CD4-positive, alpha-beta T cell (primary cell): ENCODE results near the gene ADGRD2. TPM values are rescaled to one million over a fixed set of nuclear protein-coding genes. Genes with fewer than 3 reads are reported as not detected.

ENCODE experiments used
- ATAC-seq: fragments of 200-7000 bp; cut with Tn5 transposase; one replicate; pipeline ENCODE4 v1.10.0; 2022; ENCODE audit warnings: mild to moderate bottlenecking; ENCODE audit not compliant: poor library complexity
- CTCF ChIA-PET: fragments of 350-600 bp; sonication (Branson Sonifier 250); formaldehyde crosslinking; loops from one replicate; lab custom pipeline; 2021; ENCODE audit warnings: antibody characterized with exemption, inconsistent platforms; lab: Charles Lee
- POLR2A ChIA-PET: fragments of 350-600 bp; sonication (Branson Sonifier 250); formaldehyde crosslinking; loops from one replicate; lab custom pipeline; 2021; ENCODE audit warnings: antibody characterized with exemption, inconsistent platforms; lab: Charles Lee
- DNase-seq, 14 experiments: peaks; one replicate each; pipeline ENCODE4 v3.0.0-alpha.2; 2013 to 2020; ENCODE audit warnings: mixed read lengths in 2 of 14
- H3K27ac ChIP-seq, 2 donors: one replicate each; pipeline versions ENCODE4 v1.5.1 to v1.7.0; 2013; ENCODE audit warnings: low read length in 2 of 2, low read depth in 1 of 2, mild to moderate bottlenecking in 1 of 2
- H3K27me3 ChIP-seq, 2 experiments: 1 replicate in 1 of 2; 2 replicates in 1 of 2; pipeline versions ENCODE4 v1.6.1 to v1.7.0; 2013; ENCODE audit warnings: low read length in 2 of 2, control low read depth in 1 of 2, mild to moderate bottlenecking in 1 of 2, moderate library complexity in 1 of 2; ENCODE audit not compliant: insufficient read depth in 2 of 2, control insufficient read depth in 1 of 2
- H3K36me3 ChIP-seq: one replicate; pipeline ENCODE4 v1.6.1; 2013; ENCODE audit warnings: low read length, control low read depth; ENCODE audit not compliant: insufficient read depth
- H3K4me1 ChIP-seq: one replicate; pipeline ENCODE4 v1.6.1; 2013; ENCODE audit warnings: low read length, control low read depth; ENCODE audit not compliant: insufficient read depth
- H3K4me3 ChIP-seq: one replicate; pipeline ENCODE4 v1.5.1; 2013; ENCODE audit warnings: mild to moderate bottlenecking, low read length, moderate library complexity
- H3K9me3 ChIP-seq, 2 experiments: 1 replicate in 1 of 2; 2 replicates in 1 of 2; pipeline versions ENCODE4 v1.6.1 to v1.7.0; 2013; ENCODE audit warnings: low read length in 2 of 2, mild to moderate bottlenecking in 2 of 2, control low read depth in 1 of 2, moderate library complexity in 1 of 2; ENCODE audit not compliant: control insufficient read depth in 1 of 2, insufficient read depth in 1 of 2
- H3K27ac Mint-ChIP-seq: one replicate; pipeline ENCODE4 v1.8.0; 2020; ENCODE audit warnings: mixed read lengths
- H3K27me3 Mint-ChIP-seq: one replicate; pipeline ENCODE4 v1.8.0; 2021; ENCODE audit warnings: mixed read lengths
- H3K36me3 Mint-ChIP-seq: one replicate; pipeline ENCODE4 v1.8.0; 2021; ENCODE audit warnings: low read depth, mixed read lengths
- H3K4me1 Mint-ChIP-seq: one replicate; pipeline ENCODE4 v1.8.0; 2021; ENCODE audit warnings: low read depth, mixed read lengths
- H3K4me3 Mint-ChIP-seq: one replicate; pipeline ENCODE4 v1.8.0; 2020; ENCODE audit warnings: mild to moderate bottlenecking, mixed read lengths
- H3K9me3 Mint-ChIP-seq: one replicate; pipeline ENCODE4 v1.8.0; 2020; ENCODE audit warnings: mixed read lengths
- intact Hi-C, 2 experiments: fragments of 100-400 bp; cut with DNase I in 1 of 2; cut with micrococcal nuclease in 1 of 2; formaldehyde crosslinking; loops; one replicate each; pipeline versions ENCODE4 v1.15.1 to v1.9.0; 2023 to 2025; cut with DNase I, micrococcal nuclease
- total RNA-seq, 174 experiments: library from RNA in 2 of 174; stranded (reverse) in 2 of 174; gene quantifications; one replicate each; pipeline ENCODE4 v1.2.3 and lab custom pipeline; 2021 to 2026
- TF ChIP-seq, protein P1 (sequence below): fragments of 200-600 bp; IDR thresholded peaks from one replicate; pipeline ENCODE4 v1.8.0; 2022; ENCODE audit warnings: antibody characterized with exemption, mild to moderate bottlenecking

Gene ADGRD2
- total RNA-seq, 2 experiments from 2014 or later: not detected

DNA sequence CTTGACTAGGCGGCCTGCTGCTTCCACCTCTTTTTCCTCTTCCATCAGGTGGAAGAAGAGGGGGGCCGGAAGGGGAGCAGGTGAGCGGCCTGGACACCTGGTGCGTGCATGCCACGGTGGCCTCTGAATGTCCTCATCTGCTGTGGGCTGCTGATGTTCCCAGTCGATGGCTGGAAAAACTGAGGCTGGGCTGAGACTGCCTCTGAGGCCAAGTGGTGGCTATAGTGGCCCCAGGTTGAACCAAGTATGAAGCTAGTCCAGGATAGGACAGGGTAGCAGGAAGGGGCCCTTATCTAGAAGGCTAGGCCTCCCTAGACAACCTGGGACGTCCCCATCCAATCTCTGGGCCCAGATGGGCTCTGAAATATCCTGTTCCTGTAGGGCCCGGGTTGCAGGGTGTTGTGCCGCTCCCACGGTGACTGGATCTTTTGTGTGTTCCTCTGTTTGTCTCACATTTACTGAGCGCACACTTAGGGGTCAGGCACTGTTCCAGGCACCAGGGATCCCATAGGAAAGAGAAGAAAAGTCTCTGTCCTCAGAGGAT, 57.7 kb downstream of the ADGRD2 start:
- Mint-ChIP-seq H3K9me3 (no peaks in the 10 kb centered on the region), H3K27me3 (peaks cover 17% of the 10 kb centered on the region), H3K27ac (no peak overlapping the region), H3K4me3 (no peak overlapping the region), H3K4me1 (peaks cover 4% of the 10 kb centered on the region), H3K36me3 (no peaks in the 10 kb centered on the region)
- DNase-seq: no peak
- Histone ChIP-seq H3K36me3 (no peaks in the 10 kb centered on the region), H3K4me1 (peaks cover 8% of the 10 kb centered on the region), H3K4me3 (no peak overlapping the region), H3K27me3 (peaks cover 21 to 22% of the 10 kb centered on the region in 2 experiments), H3K27ac (no peak overlapping the region), H3K9me3 (peaks cover 0 to 7% of the 10 kb centered on the region in 2 experiments)
- CTCF ChIA-PET: no interaction called here
- intact Hi-C loops: no loop called here
- TF ChIP-seq, protein P1, sequence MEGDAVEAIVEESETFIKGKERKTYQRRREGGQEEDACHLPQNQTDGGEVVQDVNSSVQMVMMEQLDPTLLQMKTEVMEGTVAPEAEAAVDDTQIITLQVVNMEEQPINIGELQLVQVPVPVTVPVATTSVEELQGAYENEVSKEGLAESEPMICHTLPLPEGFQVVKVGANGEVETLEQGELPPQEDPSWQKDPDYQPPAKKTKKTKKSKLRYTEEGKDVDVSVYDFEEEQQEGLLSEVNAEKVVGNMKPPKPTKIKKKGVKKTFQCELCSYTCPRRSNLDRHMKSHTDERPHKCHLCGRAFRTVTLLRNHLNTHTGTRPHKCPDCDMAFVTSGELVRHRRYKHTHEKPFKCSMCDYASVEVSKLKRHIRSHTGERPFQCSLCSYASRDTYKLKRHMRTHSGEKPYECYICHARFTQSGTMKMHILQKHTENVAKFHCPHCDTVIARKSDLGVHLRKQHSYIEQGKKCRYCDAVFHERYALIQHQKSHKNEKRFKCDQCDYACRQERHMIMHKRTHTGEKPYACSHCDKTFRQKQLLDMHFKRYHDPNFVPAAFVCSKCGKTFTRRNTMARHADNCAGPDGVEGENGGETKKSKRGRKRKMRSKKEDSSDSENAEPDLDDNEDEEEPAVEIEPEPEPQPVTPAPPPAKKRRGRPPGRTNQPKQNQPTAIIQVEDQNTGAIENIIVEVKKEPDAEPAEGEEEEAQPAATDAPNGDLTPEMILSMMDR: no peak
- POLR2A ChIA-PET: no interaction called here
- ATAC-seq: no peak

DNA sequence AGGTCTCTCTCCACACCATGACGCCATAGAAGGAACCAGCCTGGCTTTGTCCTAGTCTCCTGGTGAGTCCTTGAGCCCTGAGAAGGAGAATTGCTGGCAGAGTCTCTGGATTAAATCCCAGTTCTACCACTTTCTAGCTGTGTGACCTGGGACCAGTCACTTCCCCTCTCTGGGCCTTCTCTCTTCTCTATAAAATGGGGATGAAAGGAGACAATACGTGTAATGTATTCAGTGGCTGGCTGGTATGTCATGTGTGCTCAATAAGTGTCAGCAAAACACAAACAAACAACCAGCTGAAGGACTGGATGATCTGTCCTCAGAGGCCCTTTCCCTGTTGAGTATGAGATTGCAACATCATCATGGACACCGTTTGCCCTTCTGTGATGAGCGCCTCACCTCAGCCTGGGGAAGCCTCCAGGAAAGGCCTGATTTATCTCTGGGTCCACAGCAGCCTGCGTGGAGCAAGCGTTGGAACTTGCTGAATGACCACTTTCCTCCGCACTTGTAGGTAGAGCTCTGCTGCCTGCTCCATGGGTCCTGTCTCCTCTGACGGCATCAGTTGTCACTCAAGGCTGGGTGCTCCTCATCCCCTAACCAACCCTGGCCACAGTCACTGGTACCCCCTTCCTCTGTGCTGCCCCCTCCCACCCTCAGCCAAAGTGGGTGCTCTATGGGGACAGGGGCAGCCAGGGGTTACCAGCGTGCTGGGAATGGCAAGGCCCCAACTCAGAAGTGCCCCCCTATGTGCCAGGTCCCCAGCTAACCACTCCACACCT, 60.6 kb downstream of the ADGRD2 start:
- no peak overlapping the region for H3K4me3 ChIP-seq
- ATAC-seq: no peak
- Mint-ChIP-seq H3K4me3 (no peak overlapping the region), H3K9me3 (no peaks in the 10 kb centered on the region), H3K4me1 (no peaks in the 10 kb centered on the region), H3K36me3 (no peaks in the 10 kb centered on the region), H3K27me3 (peaks cover 4% of the 10 kb centered on the region), H3K27ac (no peak overlapping the region)
- H3K27me3 ChIP-seq: peaks cover 5 to 11% of the 10 kb centered on the region in 2 experiments
- intact Hi-C loops: no loop called here
- ChIA-PET POLR2A (no interaction called here), CTCF (no interaction called here)
- H3K9me3 ChIP-seq: peaks cover 0 to 7% of the 10 kb centered on the region in 2 experiments
- no peak for DNase-seq
- H3K4me1 ChIP-seq: no peaks in the 10 kb centered on the region
- TF ChIP-seq, protein P1: no peak
- H3K36me3 ChIP-seq: no peaks in the 10 kb centered on the region
- no peak overlapping the region for H3K27ac ChIP-seq

DNA sequence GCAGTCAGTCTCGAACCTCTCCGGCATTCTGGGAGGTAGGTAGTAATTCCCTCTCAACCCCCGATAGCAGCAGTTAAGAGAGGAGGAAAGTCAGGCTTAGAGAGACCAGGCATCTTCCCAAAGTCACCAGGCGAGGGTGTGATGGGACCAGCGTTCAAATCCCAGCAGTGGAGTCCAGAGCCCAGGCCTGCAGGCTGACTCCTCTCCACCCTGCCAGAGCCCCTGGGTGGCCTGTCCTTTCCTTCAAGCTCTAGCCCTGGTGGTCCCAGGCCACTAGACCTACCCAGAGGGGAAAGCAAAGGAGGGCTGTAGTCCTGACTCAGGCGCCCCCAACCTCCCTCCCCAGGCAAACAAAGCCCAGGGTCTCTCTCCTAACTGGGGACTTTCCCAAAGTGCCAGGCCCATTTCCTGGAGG, 61.2 kb downstream of the ADGRD2 start:
- no peaks in the 10 kb centered on the region for H3K27me3 Mint-ChIP-seq
- H3K4me1 Mint-ChIP-seq: no peaks in the 10 kb centered on the region
- no peak overlapping the region for H3K4me3 Mint-ChIP-seq
- no peak overlapping the region for H3K27ac Mint-ChIP-seq
- intact Hi-C loops: no loop called here
- Histone ChIP-seq H3K27me3 (peaks cover 0 to 9% of the 10 kb centered on the region in 2 experiments), H3K4me3 (no peak overlapping the region), H3K4me1 (no peaks in the 10 kb centered on the region), H3K9me3 (peaks cover 0 to 5% of the 10 kb centered on the region in 2 experiments), H3K27ac (no peak overlapping the region), H3K36me3 (no peaks in the 10 kb centered on the region)
- POLR2A ChIA-PET: no interaction called here
- ATAC-seq: no peak
- TF ChIP-seq, protein P1: no peak
- DNase-seq: no peak
- CTCF ChIA-PET: no interaction called here
- no peaks in the 10 kb centered on the region for H3K36me3 Mint-ChIP-seq
- no peaks in the 10 kb centered on the region for H3K9me3 Mint-ChIP-seq
